GM12872 (cell line): ENCODE measurements around the gene NUAK2.

Experiments used
- CTCF ChIP-seq: IDR thresholded peaks from 3 replicates; pipeline ENCODE4 v1.5.1; 2011; ENCODE audit warnings: low read depth, mild to moderate bottlenecking, low read length, moderate library complexity; ENCODE audit not compliant: insufficient read depth

The NUAK2 gene

GRCh38 chr1:205335692-205336091 lies 14.1 kb upstream of the NUAK2 start:
- TF ChIP-seq CTCF, result peak; percentile 94

- TF ChIP-seq CTCF, result no peak
Measured at GRCh38 chr1:205332015-205332791, 10.7 kb upstream of the NUAK2 start.

GRCh38 chr1:205330150-205330549 lies 8.6 kb upstream of the NUAK2 start:
- no peak for TF ChIP-seq CTCF

GRCh38 chr1:205329719-205330118 lies 8.2 kb upstream of the NUAK2 start:
- no peak for TF ChIP-seq CTCF

- TF ChIP-seq CTCF, result no peak
Measured at GRCh38 chr1:205328476-205328875, 6.9 kb upstream of the NUAK2 start.

GRCh38 chr1:205326812-205327466 lies 5.4 kb upstream of the NUAK2 start:
- TF ChIP-seq CTCF, result no peak

- TF ChIP-seq CTCF, result peak; percentile 87
Measured at GRCh38 chr1:205325334-205325884, 3.9 kb upstream of the NUAK2 start.
